ENCODE data around the gene SLCO4A1. TPM values are rescaled to one million over a fixed set of nuclear protein-coding genes. Genes with fewer than 3 reads are reported as not detected.

Gene SLCO4A1
- polyA plus RNA-seq, 1 donor (not counting 4 experiments of a cell fraction or from before 2014, with no cell fraction given) = 1.8 TPM

GRCh38 chr20:62688855-62689460, 46.7 kb downstream of the SLCO4A1 start:
- H3K27ac ChIP-seq (ENCODE audit: control insufficient read depth, insufficient read depth, low read length) = no peak overlapping the region
- no peak for DNase-seq (ENCODE audit: low read depth, low spot score)
- no peak overlapping the region for H3K4me3 ChIP-seq (ENCODE audit: control insufficient read depth in 2 of 3, extremely low read depth in 1 of 3, insufficient read depth in 2 of 3, low read depth in 1 of 3, low read length in 3 of 3)
- dilution Hi-C loops (cut with MboI; ENCODE audit: extremely low pct_ligation_motif_present, low sequenced_read_pairs) = no loop called here
- peaks cover 16% of the 10 kb centered on the region for H3K4me1 ChIP-seq (ENCODE audit: control insufficient read depth, extremely low read depth, insufficient read depth, low read length)
- no peak overlapping the region for H3K4me2 ChIP-seq (ENCODE audit: control insufficient read depth, extremely low read depth, insufficient read depth, low read depth, low read length)
- H4K20me1 ChIP-seq (ENCODE audit: control insufficient read depth, extremely low read depth, insufficient read depth, low read length) = no peaks in the 10 kb centered on the region
- H3K9ac ChIP-seq (ENCODE audit: control insufficient read depth, extremely low read depth, insufficient read depth, low read length) = no peak overlapping the region
- no peak for TF ChIP-seq EZH2 (IDR thresholded peaks at IDR 0.05; ENCODE audit: low read length)
- TF ChIP-seq CTCF (optimal IDR thresholded peaks at IDR 0.05 in 1 of 3, IDR thresholded peaks at IDR 0.05 in 1 of 3, conservative IDR thresholded peaks at IDR 0.05 in 1 of 3; ENCODE audit: extremely low read depth in 1 of 3, insufficient read depth in 2 of 3, low read length in 3 of 3) = no peak
- no peaks in the 10 kb centered on the region for H3K9me1 ChIP-seq (ENCODE audit: control insufficient read depth, extremely low read depth, insufficient read depth, low read length)
- no peak overlapping the region for H2AFZ ChIP-seq (ENCODE audit: control insufficient read depth, low read length)
- no peaks in the 10 kb centered on the region for H3K9me3 ChIP-seq (ENCODE audit: control insufficient read depth, low read depth, low read length)
- no peaks in the 10 kb centered on the region for H3K36me3 ChIP-seq (ENCODE audit: control insufficient read depth in 2 of 2, extremely low read depth in 1 of 2, insufficient read depth in 2 of 2, low read length in 2 of 2)
- no peaks in the 10 kb centered on the region for H3K79me2 ChIP-seq (ENCODE audit: control insufficient read depth, insufficient read depth, low read length)
- H3K27me3 ChIP-seq (ENCODE audit: control insufficient read depth, extremely low read depth, insufficient read depth, low read length) = peaks cover 14% of the 10 kb centered on the region
- FAIRE-seq = no peak

GRCh38 chr20:62689861-62690260, 47.6 kb downstream of the SLCO4A1 start:
- peaks cover 23% of the 10 kb centered on the region for H3K27me3 ChIP-seq (ENCODE audit: control insufficient read depth, extremely low read depth, insufficient read depth, low read length)
- no peaks in the 10 kb centered on the region for H3K9me1 ChIP-seq (ENCODE audit: control insufficient read depth, extremely low read depth, insufficient read depth, low read length)
- no peak overlapping the region for H2AFZ ChIP-seq (ENCODE audit: control insufficient read depth, low read length)
- TF ChIP-seq CTCF (optimal IDR thresholded peaks at IDR 0.05 in 1 of 3, IDR thresholded peaks at IDR 0.05 in 1 of 3, conservative IDR thresholded peaks at IDR 0.05 in 1 of 3; ENCODE audit: extremely low read depth in 1 of 3, insufficient read depth in 2 of 3, low read length in 3 of 3) (no peak), EZH2 (IDR thresholded peaks at IDR 0.05; ENCODE audit: low read length) (no peak)
- no peaks in the 10 kb centered on the region for H3K36me3 ChIP-seq (ENCODE audit: control insufficient read depth in 2 of 2, extremely low read depth in 1 of 2, insufficient read depth in 2 of 2, low read length in 2 of 2)
- H3K9ac ChIP-seq (ENCODE audit: control insufficient read depth, extremely low read depth, insufficient read depth, low read length) = no peak overlapping the region
- H3K4me3 ChIP-seq (ENCODE audit: control insufficient read depth in 2 of 3, extremely low read depth in 1 of 3, insufficient read depth in 2 of 3, low read depth in 1 of 3, low read length in 3 of 3) = no peak overlapping the region
- DNase-seq (ENCODE audit: low read depth, low spot score) (no peak), FAIRE-seq (no peak)
- H3K79me2 ChIP-seq (ENCODE audit: control insufficient read depth, insufficient read depth, low read length) = no peaks in the 10 kb centered on the region
- no peak overlapping the region for H3K27ac ChIP-seq (ENCODE audit: control insufficient read depth, insufficient read depth, low read length)
- dilution Hi-C loops (cut with MboI; ENCODE audit: extremely low pct_ligation_motif_present, low sequenced_read_pairs) = no loop called here
- no peaks in the 10 kb centered on the region for H3K9me3 ChIP-seq (ENCODE audit: control insufficient read depth, low read depth, low read length)
- H3K4me1 ChIP-seq (ENCODE audit: control insufficient read depth, extremely low read depth, insufficient read depth, low read length) = peaks cover 16% of the 10 kb centered on the region
- H4K20me1 ChIP-seq (ENCODE audit: control insufficient read depth, extremely low read depth, insufficient read depth, low read length) = no peaks in the 10 kb centered on the region
- no peak overlapping the region for H3K4me2 ChIP-seq (ENCODE audit: control insufficient read depth, extremely low read depth, insufficient read depth, low read depth, low read length)
